IMR-90 (cell line): ENCODE measurements around the gene RBPJL. TPM values are rescaled to one million over a fixed set of nuclear protein-coding genes. Genes with fewer than 3 reads are reported as not detected.

Experiments
- ATAC-seq: fragments of 200-7000 bp; cut with Tn5 transposase; 2 replicates; pipeline ENCODE4 v1.9.1; 2020; ENCODE audit warnings: low read depth, mild to moderate bottlenecking, moderate library complexity
- BruUV-seq: library from RNA; stranded (reverse); fragments of 400-500 nt; replicated peaks from 2 replicates; lab custom pipeline; 2021; lab: Mats Ljungman, UMichigan
- CTCF ChIA-PET: fragments of 300-600 bp; formaldehyde crosslinking; extraction: SDS; loops from one replicate; lab custom pipeline; 2021; ENCODE audit warnings: antibody characterized with exemption; lab: Yijun Ruan, JAX
- POLR2A ChIA-PET: fragments of 300-600 bp; sonication (Branson Sonifier 250); formaldehyde crosslinking; loops from one replicate; lab custom pipeline; 2022; ENCODE audit warnings: antibody characterized with exemption; ENCODE audit not compliant: unreplicated experiment; lab: Charles Lee
- DNase-seq: peaks from one replicate; pipeline ENCODE4 v3.0.0; 2013
- H2AFZ ChIP-seq: replicated peaks from 2 replicates; pipeline ENCODE3; 2013; ENCODE audit warnings: low read length, mild to moderate bottlenecking; ENCODE audit not compliant: poor library complexity
- H2AK5ac ChIP-seq: 2 replicates; pipeline ENCODE4 v1.6.1; 2013; ENCODE audit warnings: low read depth, low read length, inconsistent platforms
- H2AK9ac ChIP-seq: replicated peaks from 2 replicates; pipeline ENCODE3; 2013; ENCODE audit warnings: mild to moderate bottlenecking, low read depth, low read length, moderate library complexity; ENCODE audit not compliant: poor library complexity
- H2BK120ac ChIP-seq: 2 replicates; pipeline ENCODE4 v1.6.1; 2013; ENCODE audit warnings: low read depth, low read length, inconsistent platforms
- H2BK15ac ChIP-seq: 3 replicates; pipeline ENCODE4 v1.6.1; 2013; ENCODE audit warnings: low read depth, low read length, inconsistent platforms
- H2BK20ac ChIP-seq: 2 replicates; pipeline ENCODE4 v1.6.1; 2013; ENCODE audit warnings: low read depth, mild to moderate bottlenecking, inconsistent platforms, low read length, moderate library complexity
- H2BK5ac ChIP-seq: 2 replicates; pipeline ENCODE4 v1.6.1; 2013; ENCODE audit warnings: mild to moderate bottlenecking, low read depth, low read length, inconsistent platforms; ENCODE audit not compliant: poor library complexity, severe bottlenecking
- H3K14ac ChIP-seq: replicated peaks from 2 replicates; pipeline ENCODE4 v1.6.1; 2013; ENCODE audit warnings: low read depth, low read length, inconsistent platforms
- H3K18ac ChIP-seq: 2 replicates; pipeline ENCODE4 v1.6.1; 2013; ENCODE audit warnings: low read depth, low read length, control low read depth
- H3K23ac ChIP-seq: 2 replicates; pipeline ENCODE4 v1.6.1; 2013; ENCODE audit warnings: low read depth, low read length, inconsistent platforms
- H3K27ac ChIP-seq: 2 replicates; pipeline ENCODE4 v1.5.1; 2013; ENCODE audit warnings: mild to moderate bottlenecking, control low read depth, low read length; ENCODE audit not compliant: insufficient read depth
- H3K27me3 ChIP-seq: 2 replicates; pipeline ENCODE4 v1.6.1; 2013; ENCODE audit warnings: low read length; ENCODE audit not compliant: control insufficient read depth, insufficient read depth
- H3K36me3 ChIP-seq: 2 replicates; pipeline ENCODE4 v1.6.1; 2013; ENCODE audit warnings: low read length, mixed read lengths; ENCODE audit not compliant: control insufficient read depth, insufficient read depth
- H3K4ac ChIP-seq: 2 replicates; pipeline ENCODE4 v1.6.1; 2013; ENCODE audit warnings: low read depth, low read length, inconsistent platforms
- H3K4me1 ChIP-seq: 2 replicates; pipeline ENCODE4 v1.6.1; 2013; ENCODE audit warnings: low read length, mixed read lengths; ENCODE audit not compliant: control insufficient read depth, insufficient read depth
- H3K4me2 ChIP-seq: 2 replicates; pipeline ENCODE4 v1.6.1; 2013; ENCODE audit warnings: low read depth, mild to moderate bottlenecking, control low read depth, low read length, moderate library complexity
- H3K4me3 ChIP-seq: 2 replicates; pipeline ENCODE4 v1.5.1; 2013; ENCODE audit warnings: low read depth, mild to moderate bottlenecking, control low read depth, low read length, moderate library complexity; ENCODE audit not compliant: insufficient read depth
- H3K56ac ChIP-seq: 2 replicates; pipeline ENCODE4 v1.6.1; 2013; ENCODE audit warnings: low read length, inconsistent platforms; ENCODE audit not compliant: insufficient read depth; ENCODE audit errors: extremely low read depth
- H3K79me1 ChIP-seq, 2 experiments: 2 replicates each; pipeline ENCODE4 v1.6.1; 2013; ENCODE audit warnings: low read length in 2 of 2, inconsistent platforms in 1 of 2, low read depth in 1 of 2
- H3K9ac ChIP-seq: 2 replicates; pipeline ENCODE4 v1.6.1; 2013; ENCODE audit warnings: low read depth, low read length, control low read depth
- H3K9me1 ChIP-seq: 2 replicates; pipeline ENCODE4 v1.6.1; 2013; ENCODE audit warnings: low read length, inconsistent platforms; ENCODE audit not compliant: insufficient read depth
- H3K9me3 ChIP-seq: 2 replicates; pipeline ENCODE4 v1.6.1; 2013; ENCODE audit warnings: low read length; ENCODE audit not compliant: control insufficient read depth, insufficient read depth
- H4K20me1 ChIP-seq: 2 replicates; pipeline ENCODE4 v1.6.1; 2013; ENCODE audit warnings: low read length, inconsistent platforms; ENCODE audit not compliant: insufficient read depth
- H4K5ac ChIP-seq: 2 replicates; pipeline ENCODE4 v1.6.1; 2013; ENCODE audit warnings: mild to moderate bottlenecking, low read depth, low read length, control low read depth
- H4K8ac ChIP-seq, 2 experiments: 2 replicates each; pipeline ENCODE4 v1.6.1; 2013; ENCODE audit warnings: low read depth in 2 of 2, low read length in 2 of 2, control low read depth in 1 of 2, inconsistent platforms in 1 of 2
- H4K91ac ChIP-seq: 2 replicates; pipeline ENCODE4 v1.6.1; 2013; ENCODE audit warnings: low read depth, low read length, inconsistent platforms; ENCODE audit not compliant: insufficient read depth
- POLR2A ChIP-seq: IDR thresholded peaks from 2 replicates; pipeline ENCODE4 v1.6.1; 2012; ENCODE audit warnings: mild to moderate bottlenecking, low read depth, low read length
- WGBS, 2 experiments: methylation state at CpG; one replicate each; pipeline versions ENCODE4 v1.1.5 to v1.1.7; 2013; ENCODE audit warnings: missing lambda C conversion rate in 2 of 2; ENCODE audit not compliant: insufficient read length in 1 of 2; ENCODE audit errors: extremely low coverage in 2 of 2; 5-methylcytosine and 5-hydroxymethylcytosine counted together
- dilution Hi-C: fragments of 300-500 bp; cut with HindIII; formaldehyde crosslinking; loops from one replicate; pipeline ENCODE4 v1.14.3; 2018; ENCODE audit warnings: low sequenced_read_pairs; ENCODE audit not compliant: unreplicated experiment
- in situ Hi-C: fragments of 300-500 bp; cut with MboI; formaldehyde crosslinking; loops from 3 replicates; pipeline ENCODE4 v1.14.3; 2019; ENCODE audit warnings: low sequenced_read_pairs, inconsistent platforms, mixed read lengths
- intact Hi-C: fragments of 100-400 bp; cut with micrococcal nuclease; formaldehyde crosslinking; loops from 2 replicates; pipeline ENCODE4 v1.10.0; 2022
- polyA plus RNA-seq, 3 experiments: library from polyadenylated mRNA; depleted of rRNA; stranded (reverse); fragments of >200 nt; gene quantifications; 2 replicates each; pipeline ENCODE4 v1.2.3, GENCODE V29; 2012; ENCODE audit warnings: low replicate concordance in 1 of 3
- total RNA-seq: library from RNA; depleted of rRNA; stranded (reverse); fragments of >200 nt; gene quantifications from 2 replicates; pipeline ENCODE4 v1.2.3, GENCODE V29; 2012
- TF ChIP-seq, protein P1 (sequence below): fragments of 150-350 bp; IDR thresholded peaks from 2 replicates; pipeline ENCODE4 v1.6.1; 2016; ENCODE audit warnings: low read depth, mild to moderate bottlenecking, low read length, moderate library complexity, borderline replicate concordance
- TF ChIP-seq, protein P2 (sequence below): fragments of 150-350 bp; IDR thresholded peaks from 2 replicates; pipeline ENCODE4 v1.6.1; 2017; ENCODE audit warnings: mild to moderate bottlenecking, antibody characterized with exemption, low read length, low read depth

RBPJL gene
- total and polyA plus RNA-seq, 2 of the 4 experiments (the other 2 are of a cell fraction), result not detected

DNA sequence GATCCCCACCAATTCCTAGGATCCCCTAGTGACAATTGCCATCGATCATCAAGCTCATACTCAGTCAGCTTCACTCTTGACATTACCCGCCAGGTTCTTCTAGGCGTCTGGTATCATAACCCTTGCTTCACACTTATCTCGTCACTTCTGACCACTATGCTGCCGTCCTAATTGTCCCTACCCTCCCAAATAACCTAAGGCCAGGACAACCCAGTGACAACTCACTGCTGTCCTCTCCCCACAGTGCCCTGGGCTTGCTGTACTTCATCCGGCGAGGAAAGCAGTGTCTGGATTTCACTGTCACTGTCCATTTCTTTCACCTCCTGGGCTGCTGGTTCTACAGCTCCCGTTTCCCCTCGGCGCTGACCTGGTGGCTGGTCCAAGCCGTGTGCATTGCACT lies 60.0 kb downstream of the RBPJL start:
- DNase-seq (no peak), ATAC-seq (no peak)
- Histone ChIP-seq H3K4me3 (no peak overlapping the region), H3K4ac (no peak overlapping the region), H2BK20ac (no peak overlapping the region), H4K8ac (no peak overlapping the region), H4K91ac (no peak overlapping the region), H2BK5ac (no peak overlapping the region), H3K36me3 (peaks cover 19% of the 10 kb centered on the region), H2AFZ (no peak overlapping the region), H3K9ac (no peak overlapping the region), H4K20me1 (no peaks in the 10 kb centered on the region), H4K5ac (no peak overlapping the region), H2AK5ac (no peak overlapping the region), H3K27me3 (no peaks in the 10 kb centered on the region), H3K27ac (no peak overlapping the region), H2AK9ac (no peak overlapping the region), H3K9me3 (no peaks in the 10 kb centered on the region), H3K4me1 (0 out of 2 replicates have a peak, but pooled peaks cover 3% of the 10 kb centered on the region), H3K4me2 (no peak overlapping the region), H3K79me1 (peaks cover 9 to 39% of the 10 kb centered on the region in 2 experiments), H3K14ac (no peak overlapping the region), H2BK15ac (no peak overlapping the region), H2BK120ac (no peak overlapping the region), H3K9me1 (peaks cover 4% of the 10 kb centered on the region; the same call in 1 of the 2 replicates), H3K18ac (no peak overlapping the region), H3K56ac (no peak overlapping the region), H3K23ac (no peak overlapping the region)
- POLR2A ChIA-PET, result no interaction called here
- TF ChIP-seq POLR2A, result no peak
- TF ChIP-seq, protein P1, sequence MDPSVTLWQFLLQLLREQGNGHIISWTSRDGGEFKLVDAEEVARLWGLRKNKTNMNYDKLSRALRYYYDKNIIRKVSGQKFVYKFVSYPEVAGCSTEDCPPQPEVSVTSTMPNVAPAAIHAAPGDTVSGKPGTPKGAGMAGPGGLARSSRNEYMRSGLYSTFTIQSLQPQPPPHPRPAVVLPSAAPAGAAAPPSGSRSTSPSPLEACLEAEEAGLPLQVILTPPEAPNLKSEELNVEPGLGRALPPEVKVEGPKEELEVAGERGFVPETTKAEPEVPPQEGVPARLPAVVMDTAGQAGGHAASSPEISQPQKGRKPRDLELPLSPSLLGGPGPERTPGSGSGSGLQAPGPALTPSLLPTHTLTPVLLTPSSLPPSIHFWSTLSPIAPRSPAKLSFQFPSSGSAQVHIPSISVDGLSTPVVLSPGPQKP, result no peak
- TF ChIP-seq, protein P2, sequence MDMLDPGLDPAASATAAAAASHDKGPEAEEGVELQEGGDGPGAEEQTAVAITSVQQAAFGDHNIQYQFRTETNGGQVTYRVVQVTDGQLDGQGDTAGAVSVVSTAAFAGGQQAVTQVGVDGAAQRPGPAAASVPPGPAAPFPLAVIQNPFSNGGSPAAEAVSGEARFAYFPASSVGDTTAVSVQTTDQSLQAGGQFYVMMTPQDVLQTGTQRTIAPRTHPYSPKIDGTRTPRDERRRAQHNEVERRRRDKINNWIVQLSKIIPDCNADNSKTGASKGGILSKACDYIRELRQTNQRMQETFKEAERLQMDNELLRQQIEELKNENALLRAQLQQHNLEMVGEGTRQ, result no peak
- WGBS, 2 experiments, result 86% methylated on average over 7 of the region's 11 CpGs; no CpG with 5 or more reads in 1 of the 2 experiments
- BruUV-seq, result no TSS peak
- intact Hi-C loops (no loop called here), in situ Hi-C loops (no loop called here), dilution Hi-C loops (no loop called here)
- CTCF ChIA-PET, result no interaction called here
